ENCODE measurements around the gene FYCO1.

FYCO1 gene

DNA sequence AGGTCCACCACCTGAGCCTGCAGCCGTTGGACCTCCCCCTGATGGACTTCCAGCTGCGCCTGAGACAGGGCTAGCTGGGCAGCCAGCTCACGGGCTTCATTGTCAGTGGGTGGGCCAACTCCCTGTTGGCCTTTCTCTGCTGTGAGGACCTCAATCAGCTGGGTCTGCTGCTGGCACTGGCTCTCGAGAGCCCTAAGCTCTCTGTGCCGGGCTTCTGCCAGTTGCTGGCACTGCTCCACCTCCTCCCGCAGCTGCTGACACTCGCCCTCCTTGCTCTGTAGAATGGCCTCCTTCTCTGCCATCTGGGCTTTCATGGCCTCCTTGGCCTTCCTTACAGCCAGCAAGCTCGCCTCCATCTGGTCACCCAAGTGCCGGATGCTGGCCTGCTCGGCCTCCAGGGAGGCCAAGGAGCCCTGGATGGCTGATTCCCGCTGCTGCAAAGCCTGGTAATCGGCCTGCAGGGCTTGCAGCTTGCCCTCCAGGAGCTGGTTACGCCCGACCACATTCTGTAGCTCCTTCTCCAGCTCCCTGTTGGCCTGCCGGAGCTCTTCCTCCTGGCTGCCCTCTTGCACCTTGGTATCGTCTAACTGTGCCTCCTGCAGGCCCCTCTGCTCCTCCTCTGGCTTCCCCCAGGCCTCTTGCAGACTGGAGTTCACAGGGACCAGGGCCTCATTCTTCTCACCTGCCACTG, 28.5 kb downstream of the FYCO1 start:
- H3K27ac ChIP-seq, result no peak overlapping the region
- DNase-seq (ENCODE audit: low read depth, low spot score), result no peak

DNA sequence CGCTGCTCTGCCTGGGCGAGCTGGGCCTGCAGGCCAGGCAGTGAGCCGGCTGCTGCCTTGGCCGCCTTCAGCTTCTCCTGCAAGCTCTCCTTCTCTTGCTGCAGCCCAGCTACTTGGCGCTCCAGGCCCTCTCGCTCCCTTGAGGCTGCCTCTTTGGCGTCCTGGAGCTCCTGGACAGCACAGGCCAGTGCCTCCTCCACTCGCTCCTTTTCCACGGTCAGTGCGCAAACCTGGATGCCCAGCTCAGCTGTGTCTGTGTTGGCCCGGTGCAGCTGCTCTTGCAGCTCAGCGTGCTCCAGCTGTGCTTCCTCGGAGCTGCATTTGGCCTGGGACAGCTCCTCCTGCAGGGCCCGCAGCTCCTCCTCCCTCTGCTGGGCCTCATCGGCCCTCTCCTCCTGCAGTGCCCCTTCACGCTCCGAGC, 29.2 kb downstream of the FYCO1 start:
- H3K27ac ChIP-seq, result no peak overlapping the region

DNA sequence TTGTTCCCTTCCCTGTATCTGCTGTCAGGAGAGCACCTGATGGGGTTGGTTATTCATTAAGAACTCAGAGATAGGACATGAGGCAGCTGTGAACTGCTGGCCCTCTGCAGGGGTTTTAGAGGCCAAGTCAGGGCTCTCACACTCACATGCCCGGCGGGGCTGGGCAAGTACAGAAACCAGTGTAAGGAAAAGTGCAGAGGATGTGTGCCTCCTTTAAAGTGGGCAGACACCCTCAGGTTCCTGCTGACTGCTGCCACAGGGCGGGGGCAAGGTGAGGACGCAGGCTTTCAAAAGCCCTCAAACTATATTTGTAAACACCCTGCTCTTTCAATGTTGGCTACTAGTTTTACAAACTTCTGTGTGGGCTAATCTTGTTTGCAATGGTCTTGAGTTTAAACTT, 30.0 kb downstream of the FYCO1 start:
- DNase-seq (ENCODE audit: low read depth, low spot score), result no peak
- no peak overlapping the region for H3K27ac ChIP-seq

More for the DNA sequence above, 29.2 kb downstream of the FYCO1 start:
- DNase-seq (ENCODE audit: low read depth, low spot score), result no peak

DNA sequence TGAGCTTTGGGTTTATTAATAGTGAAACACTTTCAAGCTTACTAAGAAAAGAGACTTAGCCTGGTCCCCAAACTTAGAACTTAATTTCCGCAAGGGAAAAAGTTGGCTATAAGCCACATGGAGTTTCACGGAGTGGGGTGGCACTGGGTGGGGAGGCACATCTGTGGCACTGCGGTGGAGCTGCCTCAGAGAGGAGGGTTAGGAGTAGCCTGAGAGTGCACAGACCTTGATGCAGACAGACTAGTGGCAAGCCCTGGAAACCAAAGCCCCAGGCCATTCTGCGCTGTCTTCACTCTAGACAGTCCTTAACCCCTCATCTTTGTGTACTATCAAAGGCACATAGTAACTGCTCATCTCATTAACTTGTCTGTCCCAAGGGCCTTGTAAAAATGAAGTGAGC, 30.4 kb downstream of the FYCO1 start:
- no peak overlapping the region for H3K27ac ChIP-seq
- no peak for DNase-seq (ENCODE audit: low read depth, low spot score)

DNA sequence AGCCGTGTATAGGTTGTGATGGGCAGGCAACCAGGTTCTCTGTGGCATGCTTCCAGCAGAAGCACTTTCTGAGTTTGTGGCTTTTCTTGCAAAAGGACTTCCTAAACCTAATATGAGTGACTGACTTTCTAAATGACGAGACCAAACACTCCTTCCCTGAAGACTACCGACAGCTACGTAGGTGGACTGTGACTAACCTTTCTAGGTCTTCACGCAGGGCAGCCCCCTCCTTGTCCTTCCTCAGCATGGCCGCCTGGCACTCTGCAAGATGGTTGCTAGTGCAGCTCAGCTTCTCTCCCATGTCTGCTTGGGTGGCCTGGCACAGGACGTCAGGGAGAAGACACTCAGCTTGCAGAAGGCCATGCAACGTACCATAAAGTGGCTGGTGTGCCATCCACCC, 31.5 kb downstream of the FYCO1 start:
- no peak for DNase-seq (ENCODE audit: low read depth, low spot score)
- H3K27ac ChIP-seq, result no peak overlapping the region

DNA sequence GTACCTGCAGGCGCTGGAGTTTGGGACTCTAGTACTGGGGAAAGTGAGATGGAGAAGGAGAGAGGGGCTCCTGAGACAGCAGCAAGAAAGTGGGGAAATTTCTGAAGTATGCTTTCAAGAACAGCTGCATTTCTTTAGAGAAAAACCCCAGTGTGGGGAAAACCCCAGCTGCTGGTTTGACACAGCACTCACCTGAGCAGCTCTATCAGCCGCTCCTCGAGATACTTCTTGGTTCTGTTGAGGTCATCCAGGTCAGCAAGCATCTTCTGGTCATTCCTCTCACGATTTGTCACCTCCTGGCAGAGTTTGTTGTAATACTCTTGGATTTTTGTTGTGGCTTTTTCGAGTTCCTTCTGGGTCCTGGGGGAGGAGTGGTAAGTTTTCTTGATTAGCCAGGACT, 33.6 kb downstream of the FYCO1 start:
- H3K27ac ChIP-seq, result no peak overlapping the region

DNA sequence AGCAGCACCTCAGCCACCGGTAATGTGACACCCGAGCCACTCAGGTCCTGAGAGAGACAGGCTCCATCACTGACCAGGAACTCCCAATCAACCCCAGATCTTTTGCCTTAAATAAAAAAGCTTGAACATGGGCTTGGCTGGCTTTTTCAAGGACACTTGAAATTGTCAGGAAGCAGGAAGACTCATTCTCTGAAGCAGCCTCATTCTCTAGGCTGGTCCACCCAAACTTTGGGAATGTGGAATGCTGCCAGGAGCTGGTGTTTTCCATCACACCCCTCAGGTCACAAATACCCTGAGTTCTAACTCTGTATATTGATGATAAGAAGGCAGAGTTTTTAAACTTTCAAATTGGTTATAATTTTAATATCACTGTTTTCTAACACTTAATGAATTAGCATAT, 35.3 kb downstream of the FYCO1 start:
- DNase-seq (ENCODE audit: low read depth, low spot score), result no peak
- H3K27ac ChIP-seq, result no peak overlapping the region

More for the DNA sequence above, 33.6 kb downstream of the FYCO1 start:
- DNase-seq (ENCODE audit: low read depth, low spot score), result no peak

DNA sequence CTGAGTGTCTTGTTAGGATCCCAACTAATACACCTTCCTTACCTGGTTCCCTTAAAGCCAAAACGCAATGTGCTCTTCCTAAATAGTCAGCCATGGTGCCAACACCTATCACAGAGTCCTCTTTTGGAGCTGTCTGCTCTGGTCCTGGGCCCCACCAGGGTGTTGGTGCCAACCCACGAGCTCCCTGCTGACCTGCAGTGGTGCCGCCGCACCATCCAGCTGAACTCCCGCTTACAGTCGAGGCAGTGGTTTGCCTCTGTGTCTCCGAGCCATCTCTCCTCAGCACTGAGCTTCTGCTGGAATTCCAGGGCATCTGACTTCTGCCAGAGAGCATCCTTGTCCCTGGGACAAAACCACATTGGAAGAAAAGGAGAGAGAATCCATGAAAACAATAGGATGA, 36.4 kb downstream of the FYCO1 start:
- no peak overlapping the region for H3K27ac ChIP-seq

DNA sequence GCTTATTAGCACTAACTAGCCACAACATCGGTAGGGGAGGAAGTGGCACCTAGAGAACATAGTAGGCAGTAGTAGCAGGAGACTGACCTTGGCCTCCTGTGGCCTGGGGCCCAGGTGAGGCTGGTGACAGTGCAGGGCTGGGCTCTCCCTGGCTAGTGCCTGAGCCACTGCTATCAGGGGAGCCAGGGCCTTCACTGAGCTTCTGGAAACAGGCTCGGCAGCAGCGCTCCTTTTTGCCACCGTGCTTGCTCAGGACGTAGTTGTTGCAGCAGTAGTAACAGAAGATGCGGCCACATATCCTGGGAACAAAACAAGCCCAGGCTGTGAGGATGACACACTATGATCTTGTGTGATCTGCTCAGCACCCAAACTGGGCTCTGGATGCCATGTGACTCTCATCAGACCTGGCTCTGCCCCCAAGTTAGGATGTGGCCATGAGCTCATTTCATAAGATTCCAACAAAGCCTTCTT, 37.3 kb downstream of the FYCO1 start:
- DNase-seq (ENCODE audit: low read depth, low spot score), result no peak
- no peak overlapping the region for H3K27ac ChIP-seq

More for the DNA sequence above, 36.4 kb downstream of the FYCO1 start:
- no peak for DNase-seq (ENCODE audit: low read depth, low spot score)

DNA sequence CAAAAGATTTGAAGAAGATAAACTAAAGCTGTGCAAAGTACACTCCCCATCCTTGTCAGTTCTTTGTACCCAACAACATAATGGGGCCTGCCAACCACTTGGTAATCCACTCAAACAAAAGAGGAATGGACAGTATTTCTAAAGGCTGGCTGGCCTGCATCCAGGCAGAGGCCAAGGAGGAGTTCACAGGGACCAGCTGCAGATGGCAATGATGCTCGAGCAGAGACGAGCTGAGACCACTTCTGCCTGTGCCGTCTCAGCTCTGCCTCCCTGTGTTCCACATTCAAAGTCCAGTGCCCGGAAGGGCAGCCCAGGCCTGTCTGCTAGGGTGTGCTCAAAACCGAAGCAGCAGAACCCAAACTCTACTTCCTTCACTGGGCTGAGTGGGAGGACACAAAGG, 38.0 kb downstream of the FYCO1 start:
- H3K27ac ChIP-seq, result no peak overlapping the region

DNA sequence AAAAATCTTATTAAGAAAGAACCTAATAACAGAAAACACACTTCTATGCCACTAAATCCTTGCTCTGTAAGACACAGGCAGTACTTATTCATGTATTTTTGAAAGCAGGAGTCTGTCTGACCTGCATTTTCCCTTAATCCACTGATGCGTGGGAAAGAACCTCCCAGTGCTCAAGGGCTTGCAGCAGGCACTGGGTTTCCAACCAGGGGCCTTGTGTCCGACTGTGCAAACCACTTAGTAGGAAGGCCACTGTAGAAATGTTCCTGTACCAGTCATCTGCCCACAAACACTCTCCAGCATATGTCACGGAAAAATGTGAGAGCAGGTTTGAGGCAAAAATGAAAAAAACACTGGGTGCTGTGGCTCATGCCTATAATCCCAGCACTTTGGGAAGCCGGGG, 39.9 kb downstream of the FYCO1 start:
- H3K27ac ChIP-seq, result no peak overlapping the region
- no peak for DNase-seq (ENCODE audit: low read depth, low spot score)

More for the DNA sequence above, 38.0 kb downstream of the FYCO1 start:
- no peak for DNase-seq (ENCODE audit: low read depth, low spot score)

DNA sequence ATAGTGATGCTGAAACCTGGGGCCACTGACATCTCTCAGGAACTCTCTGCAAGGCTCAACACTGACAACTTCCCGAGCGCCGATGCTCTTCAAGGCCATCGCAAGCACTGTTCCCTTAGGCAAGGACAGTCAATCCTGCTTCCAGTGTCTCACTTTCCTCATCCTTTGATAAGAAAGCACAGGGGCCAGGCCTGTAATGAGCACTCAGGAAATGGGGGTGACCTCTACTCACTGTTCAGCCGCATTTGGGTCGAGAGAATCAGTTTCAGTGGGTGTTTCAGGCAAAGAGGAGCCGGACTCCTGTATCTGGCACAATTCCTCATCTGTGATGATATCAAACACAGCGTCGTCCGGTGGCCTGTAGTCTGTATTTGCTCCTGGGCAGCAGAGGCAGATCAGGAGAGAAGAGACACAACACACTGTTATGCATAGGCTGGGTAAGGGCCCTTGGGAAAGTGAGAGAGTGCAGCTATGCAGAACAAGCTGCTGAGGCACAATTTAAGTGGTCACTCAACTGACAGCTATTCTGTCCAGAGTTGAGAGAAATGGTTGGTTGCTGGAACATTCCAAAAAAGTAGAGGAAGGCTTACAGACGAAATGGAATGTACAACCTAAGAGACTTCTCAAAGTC, 40.5 kb downstream of the FYCO1 start:
- no peak overlapping the region for H3K27ac ChIP-seq
- DNase-seq (ENCODE audit: low read depth, low spot score), result no peak

DNA sequence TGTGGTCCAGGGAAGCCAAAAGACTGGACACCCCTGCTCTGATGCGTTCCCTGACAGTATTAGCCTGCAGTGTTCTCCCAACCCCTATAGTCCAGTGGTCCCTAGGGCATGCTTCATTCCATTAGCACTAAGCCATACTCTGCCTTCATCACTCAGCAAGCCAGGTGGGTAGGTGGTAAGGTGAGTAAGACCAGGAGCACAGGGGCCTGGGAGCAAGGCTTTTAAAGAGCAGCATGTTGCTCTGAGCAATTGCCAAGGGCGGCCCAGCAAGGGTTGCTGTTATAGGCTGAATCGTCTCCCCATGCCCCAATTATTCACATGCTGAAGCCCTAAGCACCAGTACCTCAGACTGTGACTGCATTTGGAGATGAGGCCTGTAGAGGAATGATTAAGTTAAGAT, 41.3 kb downstream of the FYCO1 start:
- no peak overlapping the region for H3K27ac ChIP-seq
- DNase-seq (ENCODE audit: low read depth, low spot score), result no peak

DNA sequence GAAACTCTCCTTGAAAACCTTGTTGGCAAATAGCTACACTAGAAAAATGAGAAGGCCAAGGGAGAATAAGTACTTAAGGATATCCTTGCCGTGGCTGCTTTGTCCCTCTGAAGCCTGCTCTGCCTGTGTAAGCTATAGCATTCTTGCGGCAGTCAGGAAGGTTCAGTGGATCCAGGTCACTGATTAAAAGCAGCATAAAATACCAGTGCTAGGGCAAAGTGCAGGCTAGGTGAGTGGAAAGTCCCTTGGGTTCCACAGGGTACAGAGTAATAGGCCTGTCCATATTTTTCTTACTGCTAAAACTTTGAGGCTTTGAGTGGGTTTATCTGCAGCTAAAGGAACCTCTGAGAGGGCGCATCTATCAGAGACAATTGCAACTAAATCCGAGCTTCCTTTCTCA, 42.1 kb downstream of the FYCO1 start:
- no peak overlapping the region for H3K27ac ChIP-seq
- no peak for DNase-seq (ENCODE audit: low read depth, low spot score)

DNA sequence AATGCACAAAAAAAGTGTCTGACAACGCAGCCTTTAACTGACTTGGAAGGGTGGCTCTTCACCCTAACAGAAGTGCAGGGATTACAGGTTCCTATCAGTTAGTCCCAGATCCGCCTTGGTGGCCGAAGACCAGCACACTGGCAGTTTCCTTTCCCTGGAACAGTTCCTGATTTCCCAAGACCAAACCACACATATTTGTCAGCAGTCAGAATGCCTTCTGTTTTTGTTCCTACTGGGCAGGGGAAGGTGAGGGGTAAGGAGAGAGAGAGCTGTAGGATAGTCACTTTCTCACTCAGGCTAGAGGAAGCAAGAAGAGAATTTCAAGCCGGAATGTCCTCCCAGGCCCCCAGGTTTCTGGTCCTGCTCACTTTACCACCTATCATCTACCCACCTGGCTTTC, 43.2 kb downstream of the FYCO1 start:
- no peak for DNase-seq (ENCODE audit: low read depth, low spot score)
- H3K27ac ChIP-seq, result no peak overlapping the region

DNA sequence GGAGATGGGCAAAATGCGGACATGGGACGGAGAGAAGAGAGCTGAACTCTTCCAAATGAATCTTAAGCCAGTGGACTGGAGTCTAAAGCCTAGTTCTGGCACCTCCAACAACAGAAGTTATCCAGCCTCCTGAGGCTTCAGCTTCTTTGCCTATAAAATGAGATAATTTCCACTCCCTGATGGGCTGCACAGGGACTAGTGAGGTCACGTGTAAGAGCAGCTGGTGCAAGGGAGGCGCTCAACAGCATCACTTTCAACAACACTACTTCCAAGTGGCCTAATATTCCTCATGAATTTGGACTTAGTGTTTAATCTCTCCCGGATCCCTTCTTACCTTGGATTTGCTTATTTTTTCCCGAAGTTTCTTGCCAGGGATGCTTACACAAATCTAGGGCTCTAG, 43.7 kb downstream of the FYCO1 start:
- no peak overlapping the region for H3K27ac ChIP-seq
- DNase-seq (ENCODE audit: low read depth, low spot score), result no peak

DNA sequence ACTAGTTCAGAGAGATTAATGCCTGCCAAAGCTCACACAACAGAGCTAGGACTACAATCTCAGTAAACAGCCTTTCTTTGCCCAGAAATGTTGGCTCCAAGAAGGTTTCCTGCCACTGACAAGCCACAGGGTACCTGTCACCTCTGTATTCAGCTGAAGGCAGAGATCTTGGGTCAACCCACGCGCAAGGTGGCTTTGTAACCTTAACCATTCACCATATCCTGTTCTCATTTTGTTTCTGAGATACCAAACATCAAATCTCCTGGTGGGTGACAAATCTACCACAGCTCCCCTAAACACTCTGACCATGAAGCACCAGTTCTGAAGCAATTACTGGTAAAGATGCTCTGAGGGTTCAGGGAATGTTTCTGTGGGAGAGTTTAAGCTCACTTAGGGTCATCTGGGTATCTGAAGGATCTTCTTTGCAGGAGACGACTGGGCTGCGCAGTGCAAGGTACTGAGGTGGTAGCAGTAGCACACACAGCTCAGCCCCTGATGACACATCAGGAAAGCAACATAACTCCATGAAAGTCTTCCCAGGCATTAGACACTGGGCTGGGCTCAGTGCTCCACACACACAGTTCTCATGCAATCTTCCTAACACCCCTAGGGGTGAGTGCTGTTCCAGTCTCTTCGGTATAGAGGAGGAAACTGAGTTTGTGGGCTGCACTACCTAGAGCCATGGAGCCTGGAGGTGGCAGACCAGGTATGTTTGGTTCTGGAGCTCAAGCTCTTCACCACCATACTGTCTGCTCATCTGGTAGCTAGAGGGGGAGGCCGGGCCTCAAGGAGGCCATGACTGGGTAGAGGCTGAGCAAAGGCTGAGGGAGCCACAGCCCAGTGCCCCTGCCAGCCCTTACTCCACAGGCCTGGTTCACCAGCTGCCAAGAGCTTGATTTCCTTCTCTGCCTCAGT, 44.7 kb downstream of the FYCO1 start:
- H3K27ac ChIP-seq, result no peak overlapping the region

DNA sequence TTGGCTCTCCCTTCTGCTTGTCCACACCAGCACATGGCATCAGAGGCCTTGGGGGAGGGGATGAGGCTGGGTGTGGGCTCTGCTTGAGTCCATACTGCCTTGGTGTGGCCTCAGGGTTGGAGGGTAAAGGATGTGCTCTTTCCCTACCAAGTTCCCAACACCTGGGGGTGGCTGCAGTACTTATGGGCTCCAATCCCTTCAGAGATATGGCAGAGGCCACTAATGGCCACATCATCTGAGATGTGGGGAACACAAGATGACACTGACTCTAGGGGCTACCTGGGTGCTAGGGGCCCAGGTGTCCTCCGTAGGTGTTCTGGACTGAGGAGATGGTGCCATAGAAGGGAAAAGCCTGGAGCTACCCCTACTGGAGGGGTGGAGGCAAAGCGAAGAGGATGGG, 45.5 kb downstream of the FYCO1 start:
- no peak for DNase-seq (ENCODE audit: low read depth, low spot score)
- H3K27ac ChIP-seq, result no peak overlapping the region

More for the DNA sequence above, 44.7 kb downstream of the FYCO1 start:
- no peak for DNase-seq (ENCODE audit: low read depth, low spot score)

DNA sequence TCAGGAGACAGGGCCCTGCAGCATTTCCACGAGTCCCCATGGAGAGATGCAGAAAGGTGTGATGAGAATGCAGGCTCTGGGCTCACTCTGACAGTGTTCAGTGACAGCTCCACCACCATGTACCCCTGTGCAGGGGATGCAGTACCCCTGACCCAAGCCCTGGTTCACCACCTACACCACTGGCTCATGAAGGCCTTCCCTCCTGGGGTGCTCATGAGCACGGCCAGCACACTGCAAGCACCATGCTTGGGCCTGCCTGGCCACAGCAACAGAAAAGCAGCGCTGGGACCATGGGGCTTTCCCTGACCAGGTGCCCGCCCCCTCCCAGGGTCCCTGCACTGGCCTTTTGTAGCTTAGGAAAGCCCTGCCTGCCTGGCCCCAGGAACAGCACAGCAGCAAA, 46.2 kb downstream of the FYCO1 start:
- no peak for DNase-seq (ENCODE audit: low read depth, low spot score)
- no peak overlapping the region for H3K27ac ChIP-seq

DNA sequence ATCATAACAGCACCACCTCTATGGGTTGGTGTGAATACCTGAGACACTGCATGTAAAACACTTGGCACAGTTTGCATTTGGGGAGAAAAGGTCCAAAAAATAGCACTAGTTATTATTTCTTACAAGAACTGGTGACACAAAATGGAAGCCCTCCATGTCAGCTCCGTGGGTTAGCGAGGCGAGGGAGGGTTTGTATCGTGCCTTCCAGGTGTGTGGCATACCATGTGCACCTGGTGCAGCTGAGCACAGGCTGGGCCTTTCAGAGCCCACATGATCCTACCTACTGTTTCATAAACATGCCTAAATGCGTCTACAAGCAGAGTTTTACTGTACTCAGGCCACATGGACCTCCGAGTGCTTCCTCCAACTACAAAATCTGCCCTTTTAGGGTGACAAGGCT, 46.7 kb downstream of the FYCO1 start:
- DNase-seq (ENCODE audit: low read depth, low spot score), result no peak
- H3K27ac ChIP-seq, result no peak overlapping the region

DNA sequence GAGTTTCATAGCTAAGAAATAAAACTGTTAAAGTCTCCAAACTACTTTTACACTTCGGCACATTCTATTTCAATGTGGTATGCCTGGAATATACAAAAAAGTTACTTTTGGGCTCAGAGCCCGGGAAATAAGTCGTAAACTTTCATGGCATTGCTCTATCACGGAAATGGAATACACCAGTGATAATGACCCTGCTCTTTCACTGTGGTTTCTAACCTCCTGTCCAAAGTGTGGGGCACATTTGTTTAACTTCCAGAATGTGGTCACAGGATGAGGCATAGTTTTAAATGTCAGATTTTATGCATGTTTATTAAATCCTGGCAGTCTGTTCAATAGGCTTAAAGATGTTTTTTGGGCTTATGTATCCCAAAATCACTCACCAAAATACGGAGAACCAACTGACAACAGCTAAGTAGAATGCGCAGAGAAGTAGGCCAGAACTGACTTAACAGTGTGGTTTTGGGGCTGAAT, 47.3 kb downstream of the FYCO1 start:
- no peak for DNase-seq (ENCODE audit: low read depth, low spot score)
- H3K27ac ChIP-seq, result no peak overlapping the region

Data from epithelial cell of prostate (primary cell).